ENCODE results near the gene TRIM17.

The TRIM17 gene

DNA sequence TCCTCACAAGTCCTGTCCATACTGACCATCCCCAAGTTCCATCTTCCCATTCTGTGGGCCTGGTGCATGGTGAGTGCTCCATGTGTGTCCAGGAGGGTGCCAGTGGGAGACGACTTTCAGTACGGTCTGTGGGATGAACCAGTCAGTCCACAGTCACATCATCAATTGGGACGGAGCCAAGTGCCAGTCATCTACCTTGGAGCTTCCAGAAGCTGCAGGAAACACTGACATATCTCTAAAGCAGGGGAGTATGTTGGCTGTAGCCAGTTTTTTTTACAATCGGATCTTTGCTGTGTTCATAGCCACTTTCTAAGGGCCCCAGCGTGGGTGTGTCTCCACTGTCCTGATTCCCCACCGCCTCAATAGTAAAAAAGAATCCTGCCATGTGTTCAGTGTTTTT, 13.6 kb upstream of the TRIM17 start:
- Histone ChIP-seq H3K4me1 (ENCODE audit: insufficient read depth, poor library complexity, severe bottlenecking) (no peaks in the 10 kb centered on the region), H3K9me3 (ENCODE audit: severe bottlenecking) (no peaks in the 10 kb centered on the region), H3K36me3 (ENCODE audit: low read depth) (no peaks in the 10 kb centered on the region), H3K27me3 (ENCODE audit: insufficient read depth, poor library complexity, severe bottlenecking) (no peaks in the 10 kb centered on the region), H3K27ac (ENCODE audit: poor library complexity, severe bottlenecking) (no peak overlapping the region), H3K4me3 (ENCODE audit: severe bottlenecking) (no peak overlapping the region)
- ATAC-seq (ENCODE audit: low read depth) = no peak
- no peak for DNase-seq (ENCODE audit: low spot score)
- TF ChIP-seq, protein P1, sequence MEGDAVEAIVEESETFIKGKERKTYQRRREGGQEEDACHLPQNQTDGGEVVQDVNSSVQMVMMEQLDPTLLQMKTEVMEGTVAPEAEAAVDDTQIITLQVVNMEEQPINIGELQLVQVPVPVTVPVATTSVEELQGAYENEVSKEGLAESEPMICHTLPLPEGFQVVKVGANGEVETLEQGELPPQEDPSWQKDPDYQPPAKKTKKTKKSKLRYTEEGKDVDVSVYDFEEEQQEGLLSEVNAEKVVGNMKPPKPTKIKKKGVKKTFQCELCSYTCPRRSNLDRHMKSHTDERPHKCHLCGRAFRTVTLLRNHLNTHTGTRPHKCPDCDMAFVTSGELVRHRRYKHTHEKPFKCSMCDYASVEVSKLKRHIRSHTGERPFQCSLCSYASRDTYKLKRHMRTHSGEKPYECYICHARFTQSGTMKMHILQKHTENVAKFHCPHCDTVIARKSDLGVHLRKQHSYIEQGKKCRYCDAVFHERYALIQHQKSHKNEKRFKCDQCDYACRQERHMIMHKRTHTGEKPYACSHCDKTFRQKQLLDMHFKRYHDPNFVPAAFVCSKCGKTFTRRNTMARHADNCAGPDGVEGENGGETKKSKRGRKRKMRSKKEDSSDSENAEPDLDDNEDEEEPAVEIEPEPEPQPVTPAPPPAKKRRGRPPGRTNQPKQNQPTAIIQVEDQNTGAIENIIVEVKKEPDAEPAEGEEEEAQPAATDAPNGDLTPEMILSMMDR (IDR thresholded peaks at IDR 0.05; ENCODE audit: poor library complexity, severe bottlenecking) = no peak

- no peak for DNase-seq (ENCODE audit: low spot score)
- Histone ChIP-seq H3K27ac (ENCODE audit: poor library complexity, severe bottlenecking) (no peak overlapping the region), H3K4me3 (ENCODE audit: severe bottlenecking) (no peak overlapping the region), H3K4me1 (ENCODE audit: insufficient read depth, poor library complexity, severe bottlenecking) (no peaks in the 10 kb centered on the region), H3K27me3 (ENCODE audit: insufficient read depth, poor library complexity, severe bottlenecking) (no peaks in the 10 kb centered on the region), H3K9me3 (ENCODE audit: severe bottlenecking) (no peaks in the 10 kb centered on the region), H3K36me3 (ENCODE audit: low read depth) (no peaks in the 10 kb centered on the region)
- no peak for ATAC-seq (ENCODE audit: low read depth)
- TF ChIP-seq, protein P1 (IDR thresholded peaks at IDR 0.05; ENCODE audit: poor library complexity, severe bottlenecking) = no peak
Observed at GRCh38 chr1:228429698-228430097, 13.0 kb upstream of the TRIM17 start.

DNA sequence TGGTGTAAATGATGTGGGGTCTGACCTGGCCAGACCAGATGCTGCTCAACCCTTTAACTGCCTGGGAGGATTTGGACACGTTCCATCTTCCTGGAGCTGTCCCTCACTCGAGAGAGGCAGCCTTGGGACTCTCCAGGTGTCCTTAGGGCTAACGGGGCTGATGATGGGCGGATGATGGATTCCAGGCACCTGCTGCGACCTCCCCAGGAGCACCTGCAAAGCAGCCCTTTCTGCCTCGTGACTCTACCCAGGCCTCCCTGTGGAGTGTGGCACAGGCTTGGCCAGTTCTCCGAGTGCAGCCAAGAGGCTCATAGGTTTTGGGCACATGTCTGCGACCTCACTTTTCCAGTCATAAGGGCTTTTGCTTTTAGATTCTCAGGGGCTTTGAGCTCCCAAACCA, 12.3 kb upstream of the TRIM17 start:
- Histone ChIP-seq H3K27ac (ENCODE audit: poor library complexity, severe bottlenecking) (no peak overlapping the region), H3K9me3 (ENCODE audit: severe bottlenecking) (no peaks in the 10 kb centered on the region), H3K4me3 (ENCODE audit: severe bottlenecking) (no peak overlapping the region), H3K4me1 (ENCODE audit: insufficient read depth, poor library complexity, severe bottlenecking) (no peaks in the 10 kb centered on the region), H3K27me3 (ENCODE audit: insufficient read depth, poor library complexity, severe bottlenecking) (no peaks in the 10 kb centered on the region), H3K36me3 (ENCODE audit: low read depth) (no peaks in the 10 kb centered on the region)
- ATAC-seq (ENCODE audit: low read depth) (no peak), DNase-seq (ENCODE audit: low spot score) (no peak)
- TF ChIP-seq, protein P1 (IDR thresholded peaks at IDR 0.05; ENCODE audit: poor library complexity, severe bottlenecking) = no peak

DNA sequence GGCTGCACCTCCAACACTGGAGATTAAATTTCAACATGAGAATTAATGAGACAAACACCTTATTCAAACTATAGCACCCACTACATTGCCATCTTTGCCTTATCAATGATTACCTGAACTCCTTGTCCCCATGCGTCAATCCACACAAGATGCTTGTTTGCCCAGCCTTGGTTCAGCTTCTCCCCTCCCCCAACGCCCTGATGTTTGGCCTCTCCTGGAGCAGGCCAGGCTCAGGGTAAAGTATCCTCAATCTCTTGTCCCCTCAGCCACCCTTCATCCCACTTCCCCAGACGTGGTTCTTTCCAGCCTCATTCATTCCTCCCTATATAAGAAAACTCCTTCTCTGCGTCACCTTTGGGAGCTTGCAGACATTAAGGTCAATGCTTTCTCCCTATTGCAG, 11.8 kb upstream of the TRIM17 start:
- H3K27ac ChIP-seq (ENCODE audit: poor library complexity, severe bottlenecking) = no peak overlapping the region
- no peak for ATAC-seq (ENCODE audit: low read depth)
- no peak for DNase-seq (ENCODE audit: low spot score)
- H3K4me3 ChIP-seq (ENCODE audit: severe bottlenecking) = no peak overlapping the region
- H3K9me3 ChIP-seq (ENCODE audit: severe bottlenecking) = no peaks in the 10 kb centered on the region
- H3K36me3 ChIP-seq (ENCODE audit: low read depth) = no peaks in the 10 kb centered on the region
- no peaks in the 10 kb centered on the region for H3K27me3 ChIP-seq (ENCODE audit: insufficient read depth, poor library complexity, severe bottlenecking)
- TF ChIP-seq, protein P1 (IDR thresholded peaks at IDR 0.05; ENCODE audit: poor library complexity, severe bottlenecking) = no peak
- H3K4me1 ChIP-seq (ENCODE audit: insufficient read depth, poor library complexity, severe bottlenecking) = no peaks in the 10 kb centered on the region

DNA sequence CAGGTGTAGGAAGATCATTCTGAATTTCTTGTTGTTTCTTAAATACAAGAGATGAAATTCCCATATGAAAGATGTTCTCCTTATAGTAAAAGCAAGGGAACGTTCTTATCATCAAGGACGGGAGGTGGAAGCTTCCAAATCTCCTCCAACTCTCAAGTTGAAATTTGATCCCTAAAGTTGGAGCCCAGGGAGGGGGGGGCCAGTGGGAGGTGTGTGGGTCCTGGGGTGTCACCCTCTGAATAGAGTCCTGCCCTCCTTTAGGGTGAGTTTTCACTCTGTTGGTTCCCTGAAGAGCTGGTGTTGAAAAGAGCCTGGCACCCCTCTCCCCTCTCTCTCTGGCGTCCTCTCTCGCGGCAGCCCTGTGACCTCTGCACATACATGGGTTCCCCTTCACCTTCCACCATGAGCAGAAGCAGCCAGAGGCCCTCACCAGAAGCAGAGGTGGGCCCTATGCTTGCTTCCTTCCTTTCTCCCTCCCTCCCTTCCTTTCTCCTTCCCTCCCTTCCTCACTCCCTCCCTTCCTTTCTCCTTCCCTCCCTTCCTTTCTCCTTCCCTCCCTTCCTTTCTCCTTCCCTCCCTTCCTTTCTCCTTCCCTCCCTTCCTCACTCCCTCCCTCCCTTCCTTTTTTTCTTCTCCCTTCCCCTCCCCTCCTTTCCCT, 10.0 kb upstream of the TRIM17 start:
- ATAC-seq (ENCODE audit: low read depth) (no peak), DNase-seq (ENCODE audit: low spot score) (no peak)
- no peak overlapping the region for H3K4me3 ChIP-seq (ENCODE audit: severe bottlenecking)
- no peaks in the 10 kb centered on the region for H3K36me3 ChIP-seq (ENCODE audit: low read depth)
- no peak overlapping the region for H3K27ac ChIP-seq (ENCODE audit: poor library complexity, severe bottlenecking)
- no peaks in the 10 kb centered on the region for H3K27me3 ChIP-seq (ENCODE audit: insufficient read depth, poor library complexity, severe bottlenecking)
- TF ChIP-seq, protein P1 (IDR thresholded peaks at IDR 0.05; ENCODE audit: poor library complexity, severe bottlenecking) = no peak
- no peaks in the 10 kb centered on the region for H3K9me3 ChIP-seq (ENCODE audit: severe bottlenecking)
- H3K4me1 ChIP-seq (ENCODE audit: insufficient read depth, poor library complexity, severe bottlenecking) = no peaks in the 10 kb centered on the region

All from RWPE2 (cell line).